Tibial nerve (tissue), 4 donors: ENCODE results near the gene COG5. TPM values are rescaled to one million over a fixed set of nuclear protein-coding genes. Genes with fewer than 3 reads are reported as not detected.

Experiments
- DNase-seq, 2 donors: peaks; one replicate each; pipeline ENCODE4 v3.0.0-alpha.2; 2019; ENCODE audit warnings: low spot score in 2 of 2
- H3K27ac ChIP-seq, 4 donors: fragments of 200-600 bp; sonication (generic) in 3 of 4; one replicate each; pipeline ENCODE4 v1.5.1; 2017 to 2019; ENCODE audit warnings: mild to moderate bottlenecking in 1 of 4
- H3K27me3 ChIP-seq, 2 donors: fragments of 200-600 bp; sonication (generic) in 1 of 2; one replicate each; pipeline versions ENCODE4 v1.5.1 to v1.6.0; 2017 to 2019
- H3K36me3 ChIP-seq, 3 donors: fragments of 200-600 bp; sonication (generic); one replicate each; pipeline ENCODE4 v1.5.1; 2018 to 2019
- H3K4me1 ChIP-seq, 4 donors: fragments of 200-600 bp; sonication (generic) in 3 of 4; one replicate each; pipeline ENCODE4 v1.5.1; 2017 to 2019
- H3K4me3 ChIP-seq, 4 donors: fragments of 200-600 bp; sonication (generic) in 3 of 4; one replicate each; pipeline ENCODE4 v1.5.1; 2017 to 2019; ENCODE audit warnings: mild to moderate bottlenecking in 1 of 4, moderate library complexity in 1 of 4
- H3K9me3 ChIP-seq, 4 donors: fragments of 200-600 bp; sonication (generic) in 3 of 4; one replicate each; pipeline ENCODE4 v1.5.1; 2017 to 2019
- CTCF ChIP-seq, 5 experiments: fragments of 200-600 bp in 3 of 5; fragments of 450-650 bp in 2 of 5; sonication (generic) in 3 of 5; IDR thresholded peaks; one replicate each; pipeline ENCODE4 v1.5.1; 2016 to 2019; ENCODE audit warnings: antibody characterized with exemption in 5 of 5, mild to moderate bottlenecking in 3 of 5, moderate library complexity in 2 of 5
- EP300 ChIP-seq, 2 donors: sonication (generic); formaldehyde crosslinking; IDR thresholded peaks; one replicate each; pipeline ENCODE4 v1.6.1; 2017; ENCODE audit warnings: antibody characterized with exemption in 2 of 2, mild to moderate bottlenecking in 1 of 2
- POLR2A ChIP-seq, 2 donors: fragments of 450-650 bp; IDR thresholded peaks; one replicate each; pipeline ENCODE4 v1.6.1; 2017; ENCODE audit warnings: antibody characterized with exemption in 2 of 2, mild to moderate bottlenecking in 2 of 2, moderate library complexity in 2 of 2
- WGBS, 2 donors: methylation state at CpG; one replicate each; pipeline ENCODE4 v1.1.5; 2018; 5-methylcytosine and 5-hydroxymethylcytosine counted together
- total RNA-seq, 4 donors: library from RNA; depleted of rRNA; stranded (reverse); fragments of >200 nt; gene quantifications; one replicate each; pipeline ENCODE4 v1.1.0, GENCODE V29; 2016

Gene COG5
- total RNA-seq, 4 donors from 2014 or later: 26.7 to 35.7 (median 32.6) TPM

DNA sequence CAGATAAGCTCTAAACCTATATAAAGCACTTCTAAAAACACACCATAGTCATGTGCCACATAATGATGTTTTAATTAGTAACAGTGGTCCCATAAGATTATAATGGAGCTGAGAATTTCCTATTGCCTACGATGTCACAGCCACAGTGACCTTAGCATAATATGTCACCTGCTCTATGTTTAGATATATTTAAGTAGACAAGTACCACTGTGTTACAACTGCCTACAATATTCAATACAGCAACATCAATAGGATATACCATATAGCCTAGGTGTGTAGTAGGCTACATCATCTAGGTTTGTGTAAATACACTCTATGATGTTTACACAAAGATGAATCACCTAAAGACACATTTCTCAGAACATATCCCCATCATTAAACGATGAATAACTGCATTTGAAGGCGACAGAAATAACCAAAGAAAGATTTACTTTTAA, 69.4 kb downstream of the COG5 start:
- Histone ChIP-seq H3K9me3 (no peaks in the 10 kb centered on the region), H3K4me1 (peaks cover 0 to 6% (median 2%) of the 10 kb centered on the region in 4 donors), H3K27me3 (no peaks in the 10 kb centered on the region), H3K27ac (no peak overlapping the region), H3K4me3 (no peak overlapping the region), H3K36me3 (peaks cover 0 to 3% (median 0%) of the 10 kb centered on the region in 3 donors)
- DNase-seq: no peak
- 92% methylated on average over 3 of the region's 3 CpGs for WGBS, 2 donors
- TF ChIP-seq CTCF (IDR thresholded peaks at IDR 0.05) (no peak), POLR2A (IDR thresholded peaks at IDR 0.05) (no peak), EP300 (IDR thresholded peaks at IDR 0.05) (no peak)

- H3K36me3 ChIP-seq: peaks cover 0 to 3% (median 0%) of the 10 kb centered on the region in 3 donors
- WGBS, 2 donors: 95 to 97% methylated on average over 2 of the region's 2 CpGs
- no peaks in the 10 kb centered on the region for H3K9me3 ChIP-seq
- peaks cover 0 to 9% (median 2%) of the 10 kb centered on the region in 4 donors for H3K4me1 ChIP-seq
- no peaks in the 10 kb centered on the region for H3K27me3 ChIP-seq
- TF ChIP-seq EP300 (IDR thresholded peaks at IDR 0.05) (no peak), CTCF (IDR thresholded peaks at IDR 0.05) (no peak), POLR2A (IDR thresholded peaks at IDR 0.05) (no peak)
- no peak for DNase-seq
- H3K4me3 ChIP-seq: no peak overlapping the region
- no peak overlapping the region for H3K27ac ChIP-seq
These were observed 70.8 kb downstream of the COG5 start for GRCh38 chr7:107492875-107493274.

DNA sequence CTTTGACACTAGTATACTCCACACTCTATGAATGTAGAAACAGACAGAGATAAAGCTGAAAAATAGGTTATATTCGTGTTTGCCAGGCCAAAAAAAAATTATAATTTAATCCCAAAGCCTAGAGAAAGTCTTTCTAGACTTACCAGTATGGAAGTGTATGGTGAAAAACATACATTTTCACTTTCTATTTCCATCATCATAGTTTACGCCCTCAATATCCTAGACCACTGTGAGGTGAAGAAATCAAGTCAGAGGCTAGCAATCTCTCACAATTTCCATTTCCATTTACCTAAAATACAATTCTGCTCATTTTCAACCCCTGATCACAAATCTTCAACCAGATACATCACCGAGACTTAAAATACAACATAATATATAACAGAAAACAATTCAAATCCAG, 77.7 kb downstream of the COG5 start:
- DNase-seq: no peak
- WGBS, 2 donors: 88 to 97% methylated on average over 3 of the region's 3 CpGs
- Histone ChIP-seq H3K4me3 (no peak overlapping the region), H3K4me1 (peaks cover 0 to 9% (median 0%) of the 10 kb centered on the region in 4 donors), H3K9me3 (no peaks in the 10 kb centered on the region), H3K27ac (no peak overlapping the region), H3K36me3 (no peaks in the 10 kb centered on the region), H3K27me3 (no peaks in the 10 kb centered on the region)
- TF ChIP-seq POLR2A (IDR thresholded peaks at IDR 0.05): no peak

DNA sequence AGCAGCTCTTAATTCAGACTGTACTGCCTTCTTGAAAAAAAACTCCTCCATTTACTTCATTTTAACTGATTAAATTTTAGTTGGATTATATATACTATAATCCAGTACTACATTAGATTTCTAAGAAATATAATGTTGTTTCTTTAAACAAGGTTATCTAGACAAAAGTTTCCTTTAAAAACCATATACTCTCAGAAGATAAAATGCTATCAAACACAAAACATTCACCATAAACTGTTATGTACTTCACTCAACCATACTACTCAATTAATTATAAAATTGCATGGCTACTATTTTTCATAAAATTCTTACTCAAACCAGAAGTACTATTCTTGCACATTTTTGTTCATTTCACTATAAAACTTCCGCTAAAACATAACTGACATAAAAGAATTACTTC, 81.1 kb downstream of the COG5 start:
- no peaks in the 10 kb centered on the region for H3K27me3 ChIP-seq
- no peak overlapping the region for H3K4me3 ChIP-seq
- H3K27ac ChIP-seq: no peak overlapping the region
- DNase-seq: no peak
- no peaks in the 10 kb centered on the region for H3K36me3 ChIP-seq
- TF ChIP-seq EP300 (IDR thresholded peaks at IDR 0.05) (no peak), CTCF (IDR thresholded peaks at IDR 0.05) (no peak), POLR2A (IDR thresholded peaks at IDR 0.05) (no peak)
- WGBS, 2 donors: 92 to 97% methylated on average over 1 of the region's 1 CpG
- no peaks in the 10 kb centered on the region for H3K4me1 ChIP-seq
- no peaks in the 10 kb centered on the region for H3K9me3 ChIP-seq

GRCh38 chr7:107480932-107481331, 82.8 kb downstream of the COG5 start:
- TF ChIP-seq EP300 (IDR thresholded peaks at IDR 0.05) (no peak), POLR2A (IDR thresholded peaks at IDR 0.05) (no peak), CTCF (IDR thresholded peaks at IDR 0.05) (no peak)
- no peak overlapping the region for H3K27ac ChIP-seq
- H3K4me3 ChIP-seq: no peak overlapping the region
- no peaks in the 10 kb centered on the region for H3K9me3 ChIP-seq
- H3K4me1 ChIP-seq: no peaks in the 10 kb centered on the region
- no peak for DNase-seq
- H3K27me3 ChIP-seq: no peaks in the 10 kb centered on the region
- 91 to 97% methylated on average over 3 of the region's 3 CpGs for WGBS, 2 donors
- H3K36me3 ChIP-seq: no peaks in the 10 kb centered on the region

- Histone ChIP-seq H3K4me3 (no peak overlapping the region), H3K27me3 (no peaks in the 10 kb centered on the region), H3K9me3 (no peaks in the 10 kb centered on the region), H3K36me3 (no peaks in the 10 kb centered on the region), H3K27ac (no peak overlapping the region), H3K4me1 (no peaks in the 10 kb centered on the region)
- WGBS, 2 donors: 89 to 93% methylated on average over 2 of the region's 2 CpGs
- no peak for TF ChIP-seq EP300 (IDR thresholded peaks at IDR 0.05)
- no peak for TF ChIP-seq POLR2A (IDR thresholded peaks at IDR 0.05)
- TF ChIP-seq CTCF (IDR thresholded peaks at IDR 0.05): no peak
- no peak for DNase-seq
These were observed 84.4 kb downstream of the COG5 start for GRCh38 chr7:107479303-107479702.
